Measurements from ENCODE around the gene SLC22A12. TPM values are rescaled to one million over a fixed set of nuclear protein-coding genes. Genes with fewer than 3 reads are reported as not detected.

The SLC22A12 gene
- total and polyA plus RNA-seq, 2 of the 8 experiments (the other 6 are each of a cell fraction or from before 2014, with no cell fraction given): not detected

DNA sequence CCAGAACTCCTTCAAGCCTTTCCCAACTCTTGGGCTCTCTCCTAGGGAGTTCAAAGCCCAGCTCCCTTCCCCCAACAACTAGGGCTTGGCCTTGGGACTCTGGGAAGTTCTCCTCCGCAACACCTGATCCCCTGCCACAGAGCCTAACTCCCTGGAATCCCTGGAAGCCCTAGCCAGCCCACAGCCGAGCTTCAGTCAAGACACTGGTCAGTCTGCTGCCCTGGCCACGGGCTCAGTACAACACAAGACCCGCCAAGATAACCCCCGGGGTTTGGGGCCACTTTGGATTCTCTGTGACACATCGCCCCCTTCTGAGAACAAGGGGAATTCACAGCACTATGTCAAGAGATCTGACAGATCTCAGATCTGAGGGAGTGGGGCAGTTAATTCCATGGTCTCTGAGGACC lies 58.3 kb downstream of the SLC22A12 start (continued):
- TF ChIP-seq, protein P1, sequence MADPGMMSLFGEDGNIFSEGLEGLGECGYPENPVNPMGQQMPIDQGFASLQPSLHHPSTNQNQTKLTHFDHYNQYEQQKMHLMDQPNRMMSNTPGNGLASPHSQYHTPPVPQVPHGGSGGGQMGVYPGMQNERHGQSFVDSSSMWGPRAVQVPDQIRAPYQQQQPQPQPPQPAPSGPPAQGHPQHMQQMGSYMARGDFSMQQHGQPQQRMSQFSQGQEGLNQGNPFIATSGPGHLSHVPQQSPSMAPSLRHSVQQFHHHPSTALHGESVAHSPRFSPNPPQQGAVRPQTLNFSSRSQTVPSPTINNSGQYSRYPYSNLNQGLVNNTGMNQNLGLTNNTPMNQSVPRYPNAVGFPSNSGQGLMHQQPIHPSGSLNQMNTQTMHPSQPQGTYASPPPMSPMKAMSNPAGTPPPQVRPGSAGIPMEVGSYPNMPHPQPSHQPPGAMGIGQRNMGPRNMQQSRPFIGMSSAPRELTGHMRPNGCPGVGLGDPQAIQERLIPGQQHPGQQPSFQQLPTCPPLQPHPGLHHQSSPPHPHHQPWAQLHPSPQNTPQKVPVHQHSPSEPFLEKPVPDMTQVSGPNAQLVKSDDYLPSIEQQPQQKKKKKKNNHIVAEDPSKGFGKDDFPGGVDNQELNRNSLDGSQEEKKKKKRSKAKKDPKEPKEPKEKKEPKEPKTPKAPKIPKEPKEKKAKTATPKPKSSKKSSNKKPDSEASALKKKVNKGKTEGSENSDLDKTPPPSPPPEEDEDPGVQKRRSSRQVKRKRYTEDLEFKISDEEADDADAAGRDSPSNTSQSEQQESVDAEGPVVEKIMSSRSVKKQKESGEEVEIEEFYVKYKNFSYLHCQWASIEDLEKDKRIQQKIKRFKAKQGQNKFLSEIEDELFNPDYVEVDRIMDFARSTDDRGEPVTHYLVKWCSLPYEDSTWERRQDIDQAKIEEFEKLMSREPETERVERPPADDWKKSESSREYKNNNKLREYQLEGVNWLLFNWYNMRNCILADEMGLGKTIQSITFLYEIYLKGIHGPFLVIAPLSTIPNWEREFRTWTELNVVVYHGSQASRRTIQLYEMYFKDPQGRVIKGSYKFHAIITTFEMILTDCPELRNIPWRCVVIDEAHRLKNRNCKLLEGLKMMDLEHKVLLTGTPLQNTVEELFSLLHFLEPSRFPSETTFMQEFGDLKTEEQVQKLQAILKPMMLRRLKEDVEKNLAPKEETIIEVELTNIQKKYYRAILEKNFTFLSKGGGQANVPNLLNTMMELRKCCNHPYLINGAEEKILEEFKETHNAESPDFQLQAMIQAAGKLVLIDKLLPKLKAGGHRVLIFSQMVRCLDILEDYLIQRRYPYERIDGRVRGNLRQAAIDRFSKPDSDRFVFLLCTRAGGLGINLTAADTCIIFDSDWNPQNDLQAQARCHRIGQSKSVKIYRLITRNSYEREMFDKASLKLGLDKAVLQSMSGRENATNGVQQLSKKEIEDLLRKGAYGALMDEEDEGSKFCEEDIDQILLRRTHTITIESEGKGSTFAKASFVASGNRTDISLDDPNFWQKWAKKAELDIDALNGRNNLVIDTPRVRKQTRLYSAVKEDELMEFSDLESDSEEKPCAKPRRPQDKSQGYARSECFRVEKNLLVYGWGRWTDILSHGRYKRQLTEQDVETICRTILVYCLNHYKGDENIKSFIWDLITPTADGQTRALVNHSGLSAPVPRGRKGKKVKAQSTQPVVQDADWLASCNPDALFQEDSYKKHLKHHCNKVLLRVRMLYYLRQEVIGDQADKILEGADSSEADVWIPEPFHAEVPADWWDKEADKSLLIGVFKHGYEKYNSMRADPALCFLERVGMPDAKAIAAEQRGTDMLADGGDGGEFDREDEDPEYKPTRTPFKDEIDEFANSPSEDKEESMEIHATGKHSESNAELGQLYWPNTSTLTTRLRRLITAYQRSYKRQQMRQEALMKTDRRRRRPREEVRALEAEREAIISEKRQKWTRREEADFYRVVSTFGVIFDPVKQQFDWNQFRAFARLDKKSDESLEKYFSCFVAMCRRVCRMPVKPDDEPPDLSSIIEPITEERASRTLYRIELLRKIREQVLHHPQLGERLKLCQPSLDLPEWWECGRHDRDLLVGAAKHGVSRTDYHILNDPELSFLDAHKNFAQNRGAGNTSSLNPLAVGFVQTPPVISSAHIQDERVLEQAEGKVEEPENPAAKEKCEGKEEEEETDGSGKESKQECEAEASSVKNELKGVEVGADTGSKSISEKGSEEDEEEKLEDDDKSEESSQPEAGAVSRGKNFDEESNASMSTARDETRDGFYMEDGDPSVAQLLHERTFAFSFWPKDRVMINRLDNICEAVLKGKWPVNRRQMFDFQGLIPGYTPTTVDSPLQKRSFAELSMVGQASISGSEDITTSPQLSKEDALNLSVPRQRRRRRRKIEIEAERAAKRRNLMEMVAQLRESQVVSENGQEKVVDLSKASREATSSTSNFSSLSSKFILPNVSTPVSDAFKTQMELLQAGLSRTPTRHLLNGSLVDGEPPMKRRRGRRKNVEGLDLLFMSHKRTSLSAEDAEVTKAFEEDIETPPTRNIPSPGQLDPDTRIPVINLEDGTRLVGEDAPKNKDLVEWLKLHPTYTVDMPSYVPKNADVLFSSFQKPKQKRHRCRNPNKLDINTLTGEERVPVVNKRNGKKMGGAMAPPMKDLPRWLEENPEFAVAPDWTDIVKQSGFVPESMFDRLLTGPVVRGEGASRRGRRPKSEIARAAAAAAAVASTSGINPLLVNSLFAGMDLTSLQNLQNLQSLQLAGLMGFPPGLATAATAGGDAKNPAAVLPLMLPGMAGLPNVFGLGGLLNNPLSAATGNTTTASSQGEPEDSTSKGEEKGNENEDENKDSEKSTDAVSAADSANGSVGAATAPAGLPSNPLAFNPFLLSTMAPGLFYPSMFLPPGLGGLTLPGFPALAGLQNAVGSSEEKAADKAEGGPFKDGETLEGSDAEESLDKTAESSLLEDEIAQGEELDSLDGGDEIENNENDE (IDR thresholded peaks at IDR 0.05; ENCODE audit: insufficient replicate concordance, low read length): no peak
- TF ChIP-seq YY1 (IDR thresholded peaks at IDR 0.05; ENCODE audit: low read depth, low read length) (no peak), SRF (IDR thresholded peaks at IDR 0.05; ENCODE audit: low read depth, low read length) (no peak), TCF12 (IDR thresholded peaks at IDR 0.05; ENCODE audit: low read depth, low read length) (no peak), MAFK (IDR thresholded peaks at IDR 0.05; ENCODE audit: low read depth, low read length) (no peak), CEBPB (IDR thresholded peaks at IDR 0.05; ENCODE audit: low read depth, low read length) (no peak), RFX5 (IDR thresholded peaks at IDR 0.05; ENCODE audit: borderline replicate concordance, low read depth, low read length) (no peak)
- TF ChIP-seq, protein P2, sequence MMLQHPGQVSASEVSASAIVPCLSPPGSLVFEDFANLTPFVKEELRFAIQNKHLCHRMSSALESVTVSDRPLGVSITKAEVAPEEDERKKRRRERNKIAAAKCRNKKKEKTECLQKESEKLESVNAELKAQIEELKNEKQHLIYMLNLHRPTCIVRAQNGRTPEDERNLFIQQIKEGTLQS (IDR thresholded peaks at IDR 0.05; ENCODE audit: insufficient read depth, low read depth, low read length): no peak
- TF ChIP-seq, protein P3, sequence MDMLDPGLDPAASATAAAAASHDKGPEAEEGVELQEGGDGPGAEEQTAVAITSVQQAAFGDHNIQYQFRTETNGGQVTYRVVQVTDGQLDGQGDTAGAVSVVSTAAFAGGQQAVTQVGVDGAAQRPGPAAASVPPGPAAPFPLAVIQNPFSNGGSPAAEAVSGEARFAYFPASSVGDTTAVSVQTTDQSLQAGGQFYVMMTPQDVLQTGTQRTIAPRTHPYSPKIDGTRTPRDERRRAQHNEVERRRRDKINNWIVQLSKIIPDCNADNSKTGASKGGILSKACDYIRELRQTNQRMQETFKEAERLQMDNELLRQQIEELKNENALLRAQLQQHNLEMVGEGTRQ (IDR thresholded peaks at IDR 0.05; ENCODE audit: low read length): no peak

All from H1 (cell line).